Left renal pelvis (tissue), 4 donors: ENCODE measurements around the gene KLHL26. TPM values are rescaled to one million over a fixed set of nuclear protein-coding genes. Genes with fewer than 3 reads are reported as not detected.
"Not testable (repeated sequence)": the region's sequence is repeated elsewhere in the genome, so short reads cannot be mapped to it uniquely, and the experiment has no call there.

Source experiments
- DNase-seq, 4 donors: peaks; one replicate each; pipeline ENCODE4 v3.0.0-alpha.2; 2013; ENCODE audit warnings: low read depth in 4 of 4, low spot score in 3 of 4
- polyA plus RNA-seq, 4 donors: library from polyadenylated mRNA; unstranded; fragments of 120-200 nt; gene quantifications; one replicate each; pipeline ENCODE4 v1.2.1, GENCODE V29; 2013; ENCODE audit not compliant: insufficient read length in 4 of 4

The KLHL26 gene
- polyA plus RNA-seq, 4 donors = 5.1 to 10.3 (median 6.4) TPM

GRCh38 chr19:18680148-18680547 lies 43.3 kb downstream of the KLHL26 start:
- DNase-seq = not testable (repeated sequence)

DNA sequence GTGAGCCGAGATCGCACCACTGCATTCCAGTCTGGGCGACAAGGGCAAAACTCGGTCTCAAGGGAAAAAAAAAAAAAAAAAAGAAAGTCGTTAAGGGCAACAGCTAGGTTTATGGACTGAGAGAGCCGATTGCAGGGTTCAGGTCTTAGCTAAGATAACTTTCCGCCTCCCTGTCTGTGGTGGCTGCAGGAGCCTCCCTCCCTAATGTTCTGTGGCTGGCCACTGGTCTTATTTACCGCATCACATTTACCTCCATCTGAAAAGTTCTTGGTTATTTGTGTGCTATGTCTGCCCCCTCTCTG lies 45.9 kb downstream of the KLHL26 start:
- no peak for DNase-seq

DNA sequence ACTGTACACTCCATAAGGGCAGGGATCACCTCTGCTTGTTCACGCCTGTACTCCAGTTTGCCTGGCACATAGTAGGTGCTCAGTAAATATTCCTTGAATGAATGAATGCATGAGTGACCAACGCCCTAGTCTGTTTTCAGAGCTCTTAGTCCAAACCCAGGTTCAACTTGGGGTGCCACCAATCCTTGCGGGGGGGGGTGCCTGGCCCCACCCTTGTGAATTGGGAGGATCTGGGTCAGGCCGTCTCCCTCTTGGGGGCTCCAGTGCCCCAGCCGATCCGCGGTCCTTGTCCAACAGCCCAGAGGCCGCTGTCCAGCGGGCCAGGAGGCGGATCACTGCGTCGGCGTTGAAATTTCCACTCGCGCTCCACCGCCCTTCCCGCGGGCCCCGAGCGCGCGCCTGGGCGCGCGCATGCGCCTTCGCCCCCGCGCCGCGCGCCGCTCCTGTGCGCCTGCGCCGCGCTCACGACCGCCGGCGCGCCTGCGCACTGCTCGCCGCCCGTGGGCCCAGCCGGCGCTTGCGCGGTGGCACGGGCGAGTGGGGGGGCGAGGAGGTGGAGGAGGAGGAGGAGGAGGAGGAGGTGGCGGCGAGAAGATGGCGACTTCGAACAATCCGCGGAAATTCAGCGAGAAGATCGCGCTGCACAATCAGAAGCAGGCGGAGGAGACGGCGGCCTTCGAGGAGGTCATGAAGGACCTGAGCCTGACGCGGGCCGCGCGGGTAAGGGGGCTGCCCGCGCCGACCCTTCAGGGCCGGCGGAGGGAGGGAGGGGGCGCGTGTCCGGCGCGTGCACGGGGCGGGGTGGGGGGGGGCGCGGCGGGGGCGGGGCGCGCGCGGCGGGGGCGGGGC lies 46.5 kb downstream of the KLHL26 start, which contains the start of gene CRTC1:
Gene CRTC1 (plus strand): TSS at position 572 of the 849 bp plus-strand sequence. CDS start 23 bp downstream, at position 595.
- DNase-seq = peak; percentile 63 to 76 (median 76)

- DNase-seq = no peak
Measured at GRCh38 chr19:18683958-18684641, 47.3 kb downstream of the KLHL26 start.

DNA sequence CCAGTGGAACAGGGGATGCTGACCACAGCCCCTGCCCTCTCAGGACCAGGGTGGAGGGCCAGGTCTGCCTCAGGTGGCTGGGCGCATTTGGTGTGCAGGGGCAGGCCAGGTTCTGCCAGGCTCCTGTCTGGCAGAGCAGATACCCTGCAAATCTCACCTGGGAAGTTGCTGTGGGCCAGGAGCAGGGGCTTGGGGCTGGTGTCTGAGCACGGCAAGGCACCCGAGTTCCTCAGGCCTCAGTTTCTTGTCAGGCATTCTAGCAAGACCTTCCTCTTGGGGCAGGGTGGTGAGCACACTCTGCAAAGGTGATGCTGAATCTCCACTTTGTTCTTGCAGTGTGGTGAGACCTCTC lies 47.8 kb downstream of the KLHL26 start:
- no peak for DNase-seq

DNA sequence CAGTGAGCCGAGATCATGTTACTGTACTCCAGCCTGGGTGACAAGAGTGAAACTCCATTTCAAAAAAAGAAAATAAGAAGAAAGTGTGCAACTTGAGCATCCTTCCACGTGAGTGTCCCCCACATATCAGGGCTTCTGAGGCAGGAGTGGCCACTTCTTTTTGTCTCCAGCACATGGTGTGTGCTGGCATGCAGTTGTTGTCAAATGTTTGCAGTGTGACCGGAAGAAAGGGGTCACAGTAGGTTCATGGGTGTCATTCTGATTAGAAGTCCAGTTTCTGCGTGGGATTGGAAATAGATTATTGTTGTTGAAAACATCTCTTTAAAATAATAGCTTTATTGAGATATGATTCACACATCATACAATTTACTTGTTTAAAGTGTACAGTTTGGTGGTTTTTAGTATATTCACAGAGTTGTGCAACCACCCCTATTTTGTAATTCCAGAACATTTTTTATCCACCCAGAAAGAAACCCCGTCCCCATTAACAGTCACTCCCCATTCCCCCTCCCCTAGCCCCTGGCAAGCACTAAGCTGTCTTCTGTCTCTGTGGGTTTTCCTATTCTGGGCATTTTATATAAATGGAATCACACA lies 48.9 kb downstream of the KLHL26 start:
- no peak for DNase-seq

GRCh38 chr19:18687740-18688465 lies 51.1 kb downstream of the KLHL26 start:
- no peak for DNase-seq

- DNase-seq = no peak
Measured at GRCh38 chr19:18696023-18696422, 59.2 kb downstream of the KLHL26 start.

DNA sequence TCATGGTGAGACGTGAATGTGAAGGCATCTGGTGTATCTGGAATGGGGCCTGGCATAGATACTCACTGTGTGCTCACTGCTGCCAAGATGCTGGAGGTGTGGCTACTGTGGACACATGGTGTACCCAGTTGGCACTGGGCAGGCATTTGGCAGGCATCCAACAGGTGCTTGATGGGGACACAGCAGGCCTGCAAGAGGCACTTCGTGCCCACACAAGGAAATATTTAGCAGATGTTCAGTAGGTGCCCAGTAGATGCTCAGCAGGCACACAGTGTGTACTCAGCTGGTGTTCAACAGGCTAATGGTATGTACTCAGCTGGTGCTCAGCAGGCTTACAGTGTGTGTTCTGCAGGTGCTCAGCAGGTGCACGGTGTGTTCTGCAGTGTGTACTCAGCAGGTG lies 60.9 kb downstream of the KLHL26 start:
- DNase-seq = no peak

- no peak for DNase-seq
Measured at GRCh38 chr19:18698321-18699167, 61.7 kb downstream of the KLHL26 start.

DNA sequence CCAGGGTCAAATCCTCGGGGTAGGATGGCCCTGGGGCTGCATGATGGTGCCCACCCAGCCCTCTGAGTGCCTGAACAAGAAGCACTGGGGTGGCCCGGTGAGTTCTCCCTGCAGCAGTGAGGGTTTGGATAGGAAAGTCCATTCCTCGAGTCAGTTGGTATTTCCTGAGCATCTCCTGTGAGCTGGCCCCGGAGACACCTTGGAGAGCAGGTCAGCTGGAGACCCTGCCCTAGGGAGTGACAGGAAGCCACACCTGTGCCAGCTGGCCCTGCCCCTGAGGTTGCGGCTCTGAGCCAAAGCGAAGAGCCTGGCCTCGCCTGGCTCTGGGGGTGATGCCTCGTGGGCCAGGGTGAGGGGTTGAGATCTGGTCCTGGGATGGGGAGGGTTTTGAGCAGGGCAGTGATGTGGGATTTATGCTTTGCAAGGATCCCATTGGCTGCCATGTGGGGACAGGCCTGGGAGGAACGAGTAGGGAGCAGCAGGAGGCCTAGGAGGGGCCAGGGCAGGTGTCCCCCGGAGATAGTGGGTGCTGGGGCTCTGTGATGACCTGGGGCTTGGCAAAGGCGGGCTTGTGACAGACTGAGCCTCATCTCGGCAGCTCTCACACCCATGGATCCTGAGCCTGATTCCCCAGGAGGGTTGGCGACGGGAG lies 62.7 kb downstream of the KLHL26 start:
- DNase-seq = no peak

GRCh38 chr19:18700501-18701249 lies 63.8 kb downstream of the KLHL26 start:
- peak in 1 of 4 donors; percentile 36 for DNase-seq

- DNase-seq = no peak
Measured at GRCh38 chr19:18701250-18701608, 64.4 kb downstream of the KLHL26 start.

DNA sequence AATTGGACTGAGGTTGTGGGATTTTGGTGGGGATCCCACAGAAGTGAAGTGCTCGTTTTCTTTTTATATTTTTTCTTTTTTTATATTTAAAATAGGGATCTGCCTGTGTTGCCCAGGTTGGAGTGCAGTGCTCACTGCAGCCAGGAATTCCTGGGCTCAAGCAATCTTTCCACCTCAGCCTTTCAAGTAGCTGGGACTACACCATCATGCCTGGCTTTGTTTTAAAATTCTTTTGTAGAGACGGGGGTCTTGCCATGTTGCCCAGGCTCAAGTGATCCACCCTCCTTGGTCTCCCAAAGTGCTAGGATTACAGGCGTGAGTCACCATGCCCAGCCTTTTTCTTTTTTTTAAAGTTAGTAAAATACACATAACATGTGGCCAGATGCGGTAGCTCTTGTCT lies 67.2 kb downstream of the KLHL26 start:
- DNase-seq = no peak

DNA sequence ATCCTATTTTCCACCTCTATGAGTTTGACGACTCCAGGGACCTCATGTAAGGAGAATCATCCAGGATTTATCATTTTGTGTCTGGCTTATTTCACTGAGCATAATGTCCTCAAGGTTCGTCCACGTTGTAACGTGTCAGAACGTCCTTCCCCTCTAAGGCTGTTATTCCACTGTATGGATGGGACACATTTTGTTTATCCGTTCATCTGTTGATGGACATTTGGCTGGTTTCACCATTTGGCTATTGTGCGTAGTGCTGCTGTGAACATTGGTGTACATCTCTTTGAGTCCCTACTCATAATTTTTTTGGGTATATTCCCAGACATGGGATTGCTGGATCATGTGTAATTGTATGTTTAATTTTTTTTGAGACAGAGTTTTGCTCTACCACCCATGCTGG lies 68.1 kb downstream of the KLHL26 start:
- no peak for DNase-seq

- DNase-seq = no peak
Measured at GRCh38 chr19:18708452-18709231, 71.8 kb downstream of the KLHL26 start.

DNA sequence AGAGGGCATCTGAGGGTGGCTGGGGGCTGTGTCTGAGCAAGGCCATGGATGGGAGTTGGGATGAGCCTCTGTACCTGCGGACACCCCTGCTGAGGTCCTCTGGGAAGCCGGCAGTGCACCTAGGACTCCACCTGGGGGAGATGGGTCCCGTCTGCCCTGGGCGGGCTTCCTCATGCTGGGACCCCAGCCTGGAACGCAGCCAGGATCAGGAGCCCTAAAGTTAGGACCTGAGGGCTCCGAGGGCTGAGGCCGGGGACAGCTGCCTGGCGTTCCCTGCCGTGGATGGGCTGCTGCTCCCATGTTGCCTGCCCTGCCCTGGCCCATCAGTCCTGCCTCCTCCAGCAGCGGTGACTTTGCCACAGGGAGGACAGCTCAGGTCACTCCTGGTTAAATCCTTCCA lies 72.7 kb downstream of the KLHL26 start:
- DNase-seq = no peak

DNA sequence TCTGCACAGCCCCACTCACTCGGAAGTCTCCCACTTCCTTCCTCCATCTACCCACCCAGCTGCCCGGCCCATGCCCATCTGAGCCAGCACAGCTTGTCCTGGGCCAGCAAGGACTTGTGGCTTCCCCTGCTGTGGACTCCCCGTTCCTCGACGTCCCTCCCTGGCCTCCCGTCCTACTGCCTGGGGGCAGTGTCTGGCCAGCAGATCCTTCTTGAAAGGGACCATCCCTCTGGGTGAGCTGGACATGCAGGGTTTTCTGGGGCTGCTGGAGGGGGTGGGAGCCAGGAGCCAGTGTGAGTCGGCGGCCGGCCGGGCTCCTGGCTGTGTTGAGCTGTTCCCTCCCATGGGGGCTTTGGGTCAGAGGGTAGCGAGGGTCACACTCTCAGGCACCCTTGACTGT lies 73.4 kb downstream of the KLHL26 start:
- DNase-seq = no peak
